Embryonic facial prominence (tissue), 1 donor: ENCODE data around the gene LARP7.
A peak's percentile ranks its signal among the peaks of the same experiment; 100 is the strongest.
"Not testable (repeated sequence)": the region's sequence is repeated elsewhere in the genome, so short reads cannot be mapped to it uniquely, and the experiment has no call there.

ENCODE experiments used
- DNase-seq: peaks from one replicate; pipeline ENCODE4 v3.0.0-alpha.2; 2016; ENCODE audit errors: extremely low spot score

Gene LARP7

GRCh38 chr4:112636688-112637551 is at the start of gene LARP7, which contains the start of gene ZGRF1:
Gene LARP7, plus strand, starts transcription at chr4:112637143. Its CDS starts 7,527 bp downstream, at chr4:112644670.
Gene ZGRF1, minus strand, starts transcription at chr4:112636909. Its CDS starts 3,733 bp downstream, at chr4:112633176.
- peak; percentile 98 for DNase-seq

DNA sequence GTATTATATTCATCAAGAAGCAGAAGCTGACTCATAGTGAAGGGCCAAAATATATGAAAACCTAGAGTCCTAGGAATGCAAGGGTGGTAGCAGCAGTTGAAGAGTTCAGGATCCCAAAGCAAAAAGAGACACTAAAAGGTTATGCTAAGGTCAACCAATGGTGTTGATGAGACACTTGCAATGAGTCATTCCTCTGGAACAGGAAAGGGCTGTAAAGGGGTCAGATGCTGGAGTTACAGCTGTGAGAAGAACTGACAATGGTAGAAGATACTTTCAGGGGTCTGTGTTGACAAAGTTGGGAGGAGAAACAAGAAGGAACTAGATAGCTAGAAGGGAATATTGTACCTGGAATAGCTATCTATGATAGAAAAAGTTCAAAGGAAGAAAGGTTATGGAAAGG is 47.7 kb upstream of the LARP7 start:
- DNase-seq, result no peak

GRCh38 chr4:112591593-112591992 is 45.4 kb upstream of the LARP7 start:
- DNase-seq, result no peak

DNA sequence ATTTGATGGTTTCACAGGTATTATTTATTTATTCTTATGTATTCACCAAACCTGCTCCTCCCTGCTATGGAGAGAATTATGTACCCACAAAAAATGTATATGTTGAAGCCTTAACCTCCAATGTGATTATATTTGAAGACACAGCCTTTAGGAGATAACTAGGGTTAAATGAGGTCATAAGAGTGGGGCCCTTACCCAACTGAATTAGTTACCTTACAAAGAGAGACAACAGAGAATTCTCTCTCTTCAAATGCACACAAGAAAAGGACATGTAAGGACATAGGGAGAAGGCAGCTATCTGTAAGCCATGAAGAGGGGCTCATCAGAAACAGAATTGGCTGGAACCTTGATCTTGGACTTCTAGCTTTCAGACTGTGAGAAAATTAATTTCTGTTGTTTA is 44.2 kb upstream of the LARP7 start:
- no peak for DNase-seq

DNA sequence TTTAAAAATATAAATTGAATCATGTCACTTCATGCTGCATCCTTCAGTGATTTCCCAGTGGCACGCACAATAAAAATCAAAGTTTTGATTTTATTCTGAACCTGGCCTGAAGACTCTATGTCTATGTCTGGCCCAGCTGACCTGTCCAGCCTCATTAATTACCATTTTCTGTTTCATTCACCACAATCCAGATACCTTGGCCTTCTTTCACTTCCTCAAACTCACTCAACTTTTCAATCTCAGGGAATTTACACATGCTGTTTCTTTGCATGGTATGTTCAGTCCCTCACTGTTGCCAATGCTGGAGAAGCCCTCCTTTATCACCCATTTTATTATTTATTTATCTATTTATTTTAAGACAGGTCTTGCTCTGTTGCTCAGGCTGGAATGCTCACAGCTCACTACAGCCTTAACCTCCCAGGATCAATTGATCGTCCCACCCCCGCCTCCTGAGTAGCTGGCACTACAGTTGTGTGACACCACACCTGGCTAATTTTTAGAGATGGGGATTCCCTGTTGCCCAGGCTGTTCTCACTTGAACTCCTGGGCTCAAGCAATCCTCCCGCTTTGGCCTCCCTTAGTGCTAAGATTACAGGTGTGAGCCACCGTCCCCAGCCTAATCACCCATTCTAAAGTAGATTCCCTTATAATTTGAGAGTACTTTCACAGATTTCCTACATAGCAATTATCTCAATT is 43.4 kb upstream of the LARP7 start:
- no peak for DNase-seq

GRCh38 chr4:112594993-112595392 is 42.0 kb upstream of the LARP7 start:
- DNase-seq, result no peak

- DNase-seq, result no peak
These were observed 32.4 kb upstream of the LARP7 start for GRCh38 chr4:112604589-112604988.

- not testable (repeated sequence) for DNase-seq
These were observed 24.1 kb upstream of the LARP7 start for GRCh38 chr4:112612814-112613213.

DNA sequence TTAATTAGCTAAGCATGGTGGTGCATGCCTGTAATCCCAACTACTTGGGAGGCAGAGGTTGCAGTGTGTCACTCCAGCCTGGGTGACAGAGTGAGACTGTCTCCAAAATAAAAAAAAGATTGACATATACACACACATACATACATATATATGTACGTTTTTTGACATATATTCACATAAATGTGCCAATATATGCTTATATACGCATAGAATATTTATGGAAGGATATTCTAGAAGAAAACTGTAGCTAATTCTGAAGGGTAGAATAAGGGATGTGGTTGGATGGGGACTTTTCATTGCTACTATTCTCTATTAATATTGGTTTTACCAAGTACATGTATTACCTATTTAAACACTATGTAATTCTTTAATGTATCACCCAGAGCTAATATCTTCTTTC is 20.0 kb upstream of the LARP7 start:
- DNase-seq, result no peak

GRCh38 chr4:112626228-112626627 is 10.7 kb upstream of the LARP7 start:
- DNase-seq, result no peak

DNA sequence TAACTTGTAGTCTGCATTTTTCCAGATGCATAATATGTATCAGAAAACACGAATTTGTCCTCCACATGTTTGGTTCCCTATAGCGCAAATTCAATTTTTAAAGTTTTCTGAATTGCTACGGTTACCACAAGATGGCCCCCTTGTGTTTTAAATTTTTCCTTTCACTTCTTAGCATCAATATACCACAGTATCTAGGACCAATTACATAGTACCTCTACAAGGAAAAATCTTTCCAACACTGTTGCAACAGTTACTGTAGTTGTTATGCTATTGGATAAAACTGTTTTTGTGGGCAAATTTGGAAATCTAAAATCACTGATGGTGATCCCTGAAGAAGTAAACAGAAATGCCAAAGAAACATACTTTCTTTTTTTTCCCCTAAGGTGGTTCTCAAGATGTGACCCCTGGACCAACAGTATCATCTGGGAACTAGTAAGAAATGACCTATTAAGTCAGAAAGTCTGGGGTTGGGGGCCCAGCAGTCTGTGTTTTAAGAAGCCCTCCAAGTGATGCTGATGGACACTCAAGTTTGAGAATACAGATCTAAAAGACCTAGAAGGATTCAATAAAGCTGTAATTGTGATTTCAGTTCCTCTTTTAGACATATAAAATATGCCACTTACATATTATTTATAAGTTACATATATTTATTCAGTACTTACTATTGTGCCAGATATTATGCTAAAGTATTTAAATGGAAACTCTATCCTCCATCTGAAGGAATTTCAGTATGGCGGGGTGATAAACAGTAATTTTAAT is 3.3 kb upstream of the LARP7 start:
- DNase-seq, result peak; percentile 35

DNA sequence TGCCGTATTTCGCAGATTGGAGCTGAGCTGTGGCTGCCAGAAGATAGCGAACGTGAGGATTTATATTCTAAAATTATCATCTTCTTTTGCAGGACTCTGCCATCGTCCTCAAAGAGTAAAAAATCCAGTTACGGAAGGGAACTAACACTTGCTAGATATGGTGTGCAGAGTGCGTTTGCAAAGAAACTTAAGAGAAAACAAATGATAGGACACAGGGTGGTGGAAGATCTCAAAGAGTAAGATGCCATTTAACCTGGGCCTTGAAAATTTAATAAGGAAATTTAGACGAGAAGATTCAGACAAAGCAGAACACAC is 566 bp downstream of the LARP7 start:
- no peak for DNase-seq

DNA sequence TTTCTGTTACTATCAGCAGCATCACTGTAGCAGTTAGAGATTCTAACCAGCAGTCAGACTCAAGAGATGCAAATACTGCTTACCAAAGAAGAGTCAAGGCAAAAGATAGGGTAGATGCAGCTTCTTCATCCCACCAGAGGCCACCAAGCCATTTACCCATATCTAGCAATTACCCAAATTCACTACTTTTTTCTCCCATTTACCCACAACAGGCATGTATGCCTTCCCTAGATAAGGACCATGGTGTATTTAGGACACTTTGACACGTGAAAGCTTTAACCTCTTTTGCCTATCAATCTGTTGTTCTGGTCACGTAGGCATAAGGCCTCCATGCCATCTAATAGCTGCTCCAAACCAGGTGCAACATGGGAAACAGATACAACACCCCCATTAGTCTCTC is 5.6 kb downstream of the LARP7 start:
- DNase-seq, result no peak

- not testable (repeated sequence) for DNase-seq
These were observed 7.9 kb downstream of the LARP7 start for GRCh38 chr4:112644595-112645535.

DNA sequence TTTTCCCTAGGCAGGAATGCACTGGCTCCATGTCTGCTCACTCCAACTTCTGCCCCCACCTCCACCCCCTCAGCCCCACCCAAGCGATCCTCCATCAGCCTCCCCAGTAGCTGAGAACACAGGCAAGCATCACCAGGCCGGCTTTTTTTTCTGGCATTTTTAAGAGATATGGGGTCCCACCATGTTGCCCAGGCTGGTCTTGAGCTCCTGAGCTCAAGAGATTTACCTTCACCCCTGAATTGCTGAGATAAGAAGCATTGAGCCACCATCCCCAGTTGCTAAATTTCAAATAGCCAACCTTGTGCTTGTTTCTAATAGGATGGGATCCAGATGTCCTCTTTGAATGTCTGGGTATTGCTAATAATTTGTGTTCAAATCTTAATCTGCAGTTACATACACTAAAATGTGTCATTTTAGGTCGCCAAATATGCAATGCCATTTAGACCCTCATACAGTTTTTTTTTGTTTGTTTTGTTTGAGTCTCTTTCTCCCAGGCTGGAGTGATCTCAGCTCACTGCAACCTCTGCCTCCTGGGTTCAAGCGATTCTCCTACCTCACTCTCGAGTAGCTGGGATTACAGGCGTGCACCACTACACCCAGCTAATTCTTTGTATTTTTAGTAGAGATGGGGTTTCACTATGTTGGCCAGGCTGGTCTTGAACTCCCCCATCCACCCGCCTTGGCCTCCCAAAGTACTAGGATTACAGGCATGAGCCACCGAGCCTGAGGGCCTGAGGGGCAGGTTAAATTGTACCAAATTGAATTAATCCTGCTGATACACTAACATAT is 8.8 kb downstream of the LARP7 start:
- no peak for DNase-seq

DNA sequence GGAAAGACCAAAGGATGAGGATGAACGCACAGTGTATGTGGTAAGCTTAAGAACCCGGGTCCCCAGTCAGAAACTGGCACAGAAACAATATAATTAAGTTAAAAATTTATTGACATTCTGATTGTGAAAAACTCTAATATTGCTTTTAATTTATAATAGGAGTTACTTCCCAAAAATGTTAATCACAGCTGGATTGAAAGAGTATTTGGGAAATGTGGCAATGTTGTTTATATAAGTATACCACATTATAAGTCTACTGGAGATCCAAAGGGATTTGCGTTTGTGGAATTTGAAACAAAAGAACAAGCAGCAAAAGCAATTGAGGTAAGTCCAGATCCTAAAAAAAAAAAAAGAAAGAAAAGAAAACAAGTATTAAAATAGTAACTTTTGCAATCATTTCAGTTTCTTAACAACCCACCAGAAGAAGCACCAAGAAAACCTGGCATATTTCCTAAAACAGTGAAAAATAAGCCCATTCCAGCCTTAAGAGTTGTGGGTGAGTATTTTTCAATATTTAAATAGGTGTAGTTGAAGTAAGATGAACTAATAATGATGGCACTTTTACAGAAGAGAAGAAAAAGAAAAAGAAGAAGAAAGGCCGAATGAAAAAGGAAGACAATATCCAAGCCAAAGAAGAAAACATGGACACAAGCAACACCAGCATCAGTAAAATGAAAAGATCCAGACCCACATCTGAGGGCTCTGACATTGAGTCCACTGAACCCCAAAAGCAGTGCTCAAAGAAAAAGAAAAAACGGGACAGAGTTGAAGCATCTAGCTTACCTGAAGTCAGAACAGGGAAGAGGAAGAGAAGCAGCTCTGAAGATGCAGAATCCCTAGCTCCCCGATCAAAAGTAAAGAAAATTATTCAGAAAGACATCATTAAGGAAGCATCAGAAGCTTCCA is 9.9 kb downstream of the LARP7 start:
- no peak for DNase-seq

DNA sequence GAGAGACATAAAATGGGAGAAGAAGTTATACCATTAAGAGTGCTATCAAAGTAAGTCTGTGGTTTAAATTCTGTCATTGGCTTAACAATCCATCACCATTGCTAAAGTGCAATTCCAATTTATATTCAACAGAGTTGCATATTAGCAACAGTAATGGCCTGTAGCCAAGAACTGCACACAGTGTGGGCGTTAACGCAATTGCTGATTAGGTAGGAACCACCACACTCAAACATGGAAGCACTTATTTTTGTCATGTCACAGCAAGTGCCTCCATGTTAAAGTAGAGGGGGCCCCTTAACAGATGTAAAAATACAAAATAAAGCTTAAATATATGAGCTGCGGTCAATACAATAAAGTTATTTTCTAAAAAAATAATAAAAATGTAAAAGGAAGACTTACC is 10.8 kb downstream of the LARP7 start:
- no peak for DNase-seq

- no peak for DNase-seq
These were observed 11.5 kb downstream of the LARP7 start for GRCh38 chr4:112648263-112649054.

- DNase-seq, result no peak
These were observed 12.1 kb downstream of the LARP7 start for GRCh38 chr4:112649055-112649408.
